Activated effector memory CD4-positive, alpha-beta T cell treated with anti-CD3 and anti-CD28 coated beads, Interleukin-2, amount 50 U/mL, for 16 hours (primary cell): Measurements from ENCODE around the gene LILRA6.
A peak's percentile ranks its signal among the peaks of the same experiment; 100 is the strongest.
"Not testable (repeated sequence)": the region's sequence is repeated elsewhere in the genome, so short reads cannot be mapped to it uniquely, and the experiment has no call there.

Source experiments
- DNase-seq: peaks from one replicate; pipeline ENCODE4 v3.0.0-alpha.2; 2020

The LILRA6 gene

GRCh38 chr19:54262066-54262465 is 19.5 kb upstream of the LILRA6 start:
- DNase-seq: no peak

- DNase-seq: no peak
These were observed 14.5 kb upstream of the LILRA6 start, which contains the start of gene LILRB5 for GRCh38 chr19:54257116-54257480. TSS of gene LILRB5 (minus strand) at chr19:54257273. CDS start at chr19:54257193, 80 bp downstream.

GRCh38 chr19:54256250-54257115 is 13.9 kb upstream of the LILRA6 start:
- no peak for DNase-seq

DNA sequence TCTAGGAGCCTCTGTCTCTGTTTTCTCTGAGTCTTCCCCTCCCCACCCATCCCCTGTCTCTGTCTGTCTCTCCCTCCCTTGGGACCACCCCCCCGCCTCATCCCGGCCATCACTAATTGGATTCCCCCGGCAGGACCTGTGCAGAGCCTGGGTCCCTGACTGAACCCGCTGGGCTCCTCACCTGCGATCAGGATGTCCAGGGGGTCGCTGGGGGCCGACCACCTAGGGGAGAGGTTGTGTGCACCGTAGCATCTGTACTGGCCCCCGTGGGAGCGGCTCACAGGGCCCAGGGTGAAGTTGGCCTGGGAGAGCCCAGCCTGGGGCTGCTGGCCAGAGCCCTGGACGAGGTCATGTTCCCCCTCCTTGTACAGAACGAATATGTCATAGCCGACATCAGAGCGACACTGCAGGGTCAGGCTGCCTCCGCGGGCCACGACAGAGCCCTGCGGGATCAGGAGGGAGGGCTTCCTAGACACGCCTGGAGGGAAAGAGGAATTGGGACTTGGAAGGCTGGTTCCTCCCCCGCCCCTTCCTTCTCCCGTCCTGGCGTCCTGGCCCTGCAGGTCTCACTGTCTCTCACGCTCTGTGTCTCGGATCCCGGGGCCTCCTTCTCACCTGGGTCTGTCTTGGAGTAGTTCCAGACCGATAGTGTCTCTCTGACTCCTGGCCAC is 12.7 kb upstream of the LILRA6 start:
- no peak for DNase-seq

DNA sequence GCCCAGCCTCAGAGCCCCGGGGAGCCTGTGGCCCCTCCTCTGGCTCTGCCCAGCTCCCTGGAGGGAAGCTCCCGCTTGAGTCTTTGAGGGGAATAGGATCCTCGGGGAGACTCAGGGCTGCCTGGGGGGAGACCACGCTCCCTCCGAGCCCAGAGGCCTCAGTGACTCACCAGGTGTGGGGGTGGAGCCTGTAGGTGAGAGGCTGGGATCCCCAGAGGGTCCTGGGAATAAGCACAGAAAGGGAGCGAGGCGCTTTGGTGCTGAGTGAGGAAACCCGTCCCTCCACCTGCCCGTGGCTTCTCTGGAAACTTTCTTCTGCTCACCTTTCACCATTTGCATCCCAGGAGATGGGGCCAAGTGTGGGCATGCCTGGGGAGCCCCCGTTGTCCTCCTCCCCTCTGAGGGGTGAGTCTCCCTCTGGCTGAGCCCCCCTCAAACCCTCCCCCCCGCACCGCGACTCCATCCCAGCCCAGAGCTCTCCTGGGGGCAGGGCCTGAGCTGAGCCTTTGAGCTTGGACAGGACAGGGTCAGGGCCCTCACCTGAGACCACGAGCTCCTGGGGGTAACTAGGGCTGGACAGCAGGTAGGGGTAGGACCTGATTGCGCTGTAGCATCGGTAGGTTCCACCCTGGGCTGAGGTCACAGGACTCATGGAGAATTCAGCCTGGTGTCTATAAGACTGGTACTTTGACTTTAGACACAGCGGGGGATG is 11.8 kb upstream of the LILRA6 start:
- no peak for DNase-seq

DNA sequence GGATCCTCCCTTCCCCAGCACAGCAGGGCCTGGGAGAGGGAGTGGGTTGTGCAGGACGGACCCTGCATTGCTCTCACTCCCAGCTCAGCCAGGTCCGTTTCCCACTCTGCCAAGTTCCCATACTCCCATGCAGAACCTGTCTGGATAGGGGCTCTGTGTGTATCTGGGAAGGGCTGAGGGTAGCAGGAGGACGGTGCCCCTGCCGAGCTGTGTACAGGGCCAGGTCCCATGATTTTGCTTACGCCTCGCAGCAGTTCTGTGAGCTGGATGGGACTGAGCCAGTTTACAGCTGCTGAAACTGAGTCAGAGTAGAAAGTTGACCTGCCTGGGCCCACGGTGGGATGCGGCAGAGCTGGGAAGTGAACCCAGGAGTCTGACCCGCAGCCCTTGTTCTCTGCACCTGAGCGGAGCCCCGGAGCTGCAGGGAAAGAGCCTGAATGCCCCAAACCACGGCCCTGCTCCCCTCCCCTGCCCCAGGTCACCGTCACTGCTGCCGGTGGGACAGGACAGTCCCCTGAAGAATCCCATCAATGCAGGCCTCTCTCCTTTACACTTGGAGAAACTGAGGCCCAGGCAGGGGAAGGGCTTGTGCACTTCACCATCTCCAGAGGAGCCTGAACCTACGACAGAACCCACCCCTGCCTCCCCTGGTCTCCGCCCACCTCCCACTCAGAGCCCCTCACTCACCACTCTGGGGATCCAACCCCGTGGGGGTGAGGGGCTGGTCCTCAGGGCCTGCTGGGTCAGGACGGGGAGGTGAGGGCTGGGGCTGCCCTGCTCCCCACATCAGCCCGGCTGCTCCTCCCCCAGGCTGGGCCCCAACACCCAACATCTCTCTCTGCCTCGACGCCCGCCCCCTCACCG is 11.0 kb upstream of the LILRA6 start:
- DNase-seq: no peak

DNA sequence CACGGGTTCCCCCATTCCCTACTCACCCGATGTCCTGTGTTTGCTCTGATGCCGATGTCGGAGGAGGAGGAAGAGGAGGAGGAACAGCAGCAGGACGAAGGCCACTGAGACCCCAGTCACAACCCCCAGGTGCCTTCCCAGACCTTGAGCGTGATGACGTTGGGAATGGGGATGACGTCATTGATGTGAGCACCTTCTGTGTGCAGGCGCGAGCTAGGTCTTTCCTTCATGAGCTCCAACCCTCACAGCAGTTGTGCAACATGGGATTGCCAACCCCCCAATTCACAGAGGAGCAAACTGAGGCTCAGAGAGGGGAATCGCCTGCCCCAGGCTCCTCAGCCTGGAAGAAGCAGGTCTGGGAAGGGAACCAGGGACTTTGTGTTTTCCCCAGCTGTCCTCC is 10.3 kb upstream of the LILRA6 start:
- DNase-seq: no peak

DNA sequence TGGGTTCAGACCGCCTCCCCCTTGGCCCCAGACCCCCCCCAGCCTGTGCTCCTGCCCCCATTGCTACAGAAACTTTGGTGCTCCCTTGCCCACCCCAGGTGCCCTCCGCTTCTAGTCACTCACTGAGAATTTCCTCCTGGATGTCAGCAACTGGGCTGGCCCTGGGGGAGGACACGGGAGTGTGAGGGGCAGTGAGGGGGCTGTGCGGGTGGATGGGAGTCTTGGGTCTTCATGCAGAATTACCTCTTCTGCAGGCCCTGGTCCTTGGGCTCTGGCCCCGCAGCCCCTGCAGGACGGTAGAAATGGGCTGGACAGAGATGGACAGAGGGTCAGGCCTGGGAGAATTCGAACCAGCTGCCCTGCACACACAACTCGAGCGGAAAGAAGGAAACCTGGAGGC is 9.7 kb upstream of the LILRA6 start:
- DNase-seq: no peak

DNA sequence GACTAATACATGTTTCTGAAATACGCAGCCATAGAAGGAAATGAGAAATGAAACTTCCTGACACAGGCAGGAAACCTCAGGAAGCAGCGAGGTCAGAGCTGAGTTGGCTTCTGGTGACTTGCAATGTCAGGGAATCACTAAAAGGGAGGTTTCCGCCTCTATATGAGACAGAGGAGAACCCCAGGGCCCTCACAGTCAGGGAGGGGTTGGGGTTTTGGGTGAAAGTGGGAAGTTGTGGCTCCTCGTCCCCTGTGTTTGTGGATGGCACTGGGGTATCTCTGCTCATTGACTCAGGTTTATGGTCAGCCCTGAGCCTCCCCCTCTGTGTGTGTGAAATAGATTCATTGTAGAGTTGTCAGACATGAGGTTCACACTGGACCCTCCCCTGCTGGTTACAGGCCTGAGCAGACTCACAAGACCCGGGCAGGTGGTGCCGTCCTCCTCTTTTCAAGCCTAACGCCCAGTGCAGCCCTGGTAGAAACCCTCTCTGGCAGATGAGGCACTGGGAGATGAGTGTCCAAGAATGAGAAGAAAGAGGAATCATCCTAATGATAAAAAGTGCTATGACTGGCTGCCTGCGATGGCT is 5.5 kb upstream of the LILRA6 start:
- DNase-seq: peak; percentile 67

- DNase-seq: no peak
These were observed 4.7 kb upstream of the LILRA6 start for GRCh38 chr19:54247106-54247930.

DNA sequence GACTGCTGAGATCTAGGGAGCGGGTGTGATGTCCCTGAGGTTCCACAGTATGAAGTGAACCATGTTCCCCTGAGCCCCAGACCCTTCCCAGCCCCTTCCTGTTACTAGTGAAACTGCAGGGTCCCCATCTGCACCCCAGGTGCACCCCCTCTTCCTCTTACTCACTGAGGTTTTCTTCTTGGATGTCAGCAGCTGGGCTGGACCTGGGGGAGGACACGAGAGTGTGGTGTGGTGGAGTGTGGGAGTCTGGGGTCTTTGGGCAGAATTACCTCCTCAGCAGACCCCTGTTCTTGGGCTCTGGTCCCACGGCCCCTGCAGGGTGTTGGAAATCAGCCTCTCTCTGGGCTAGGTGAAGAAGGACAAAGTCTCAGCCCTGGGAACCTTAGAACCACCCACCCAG is 3.3 kb upstream of the LILRA6 start:
- DNase-seq: no peak

- not testable (repeated sequence) for DNase-seq
These were observed 1.2 kb upstream of the LILRA6 start for GRCh38 chr19:54243809-54244208.

- DNase-seq: not testable (repeated sequence)
These were observed 356 bp downstream of the LILRA6 start for GRCh38 chr19:54242234-54242633.

- not testable (repeated sequence) for DNase-seq
These were observed 1.9 kb downstream of the LILRA6 start for GRCh38 chr19:54240372-54241336.

DNA sequence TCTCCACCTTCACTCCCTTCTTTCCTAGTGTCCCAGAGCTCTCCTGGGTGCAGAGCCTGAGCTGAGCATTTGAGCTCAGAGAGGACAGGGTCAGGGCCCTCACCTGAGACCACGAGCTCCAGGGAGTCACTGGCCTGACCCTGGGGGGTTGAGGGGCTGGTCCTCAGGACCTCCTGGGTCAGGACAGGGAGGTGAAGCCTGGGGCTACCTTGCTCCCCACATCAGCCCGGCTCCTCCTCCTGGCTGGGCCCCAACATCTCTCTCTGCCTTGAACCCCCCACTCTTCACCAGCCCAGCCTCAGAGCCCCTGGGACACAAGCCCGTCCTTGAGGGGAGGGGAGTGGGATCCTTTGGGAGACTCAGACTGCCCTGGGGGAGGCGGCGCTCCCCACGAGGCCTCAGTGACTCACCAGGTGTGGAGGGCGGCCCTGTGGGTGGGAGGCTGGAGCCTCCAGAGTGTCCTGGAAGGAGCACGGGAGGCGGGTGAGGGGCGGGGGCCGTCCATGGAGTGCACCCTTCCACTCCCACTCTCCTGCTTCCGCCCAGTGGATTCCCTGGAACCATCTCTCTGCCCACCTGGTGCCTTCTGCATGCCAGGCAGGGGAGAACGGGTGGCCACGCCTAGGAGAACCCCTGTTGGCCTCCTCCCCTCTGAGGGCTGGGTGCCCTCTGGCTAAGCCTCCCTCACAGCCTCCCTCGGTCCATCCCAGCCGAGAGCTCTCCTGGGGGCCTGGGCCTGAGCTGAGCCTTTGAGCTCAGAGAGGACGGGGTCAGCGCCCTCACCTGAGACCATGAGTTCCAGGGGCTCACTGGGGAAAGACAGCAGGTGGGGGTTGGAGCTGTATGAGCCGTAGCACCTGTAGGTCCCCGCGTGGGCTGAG is 2.9 kb downstream of the LILRA6 start:
- DNase-seq: not testable (repeated sequence)

DNA sequence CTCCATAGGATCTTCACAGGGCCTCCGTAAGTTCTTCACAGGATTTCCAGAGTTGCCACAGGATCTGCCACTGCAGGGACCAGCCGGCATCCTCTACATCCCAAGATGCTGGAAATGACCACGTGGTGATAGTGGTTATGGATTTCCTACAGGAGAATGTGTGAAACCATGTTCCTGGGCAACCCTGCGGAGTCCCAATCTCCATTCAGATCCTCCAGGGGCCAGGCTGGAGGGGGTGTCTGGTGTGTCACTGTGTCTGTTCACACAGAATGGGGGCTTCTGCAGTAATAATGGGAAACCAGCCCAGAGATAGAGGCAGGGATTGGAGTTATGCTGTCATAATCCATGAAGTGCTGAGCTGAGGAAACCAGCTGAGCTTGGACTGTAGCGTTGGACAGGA is 8.6 kb downstream of the LILRA6 start:
- no peak for DNase-seq

DNA sequence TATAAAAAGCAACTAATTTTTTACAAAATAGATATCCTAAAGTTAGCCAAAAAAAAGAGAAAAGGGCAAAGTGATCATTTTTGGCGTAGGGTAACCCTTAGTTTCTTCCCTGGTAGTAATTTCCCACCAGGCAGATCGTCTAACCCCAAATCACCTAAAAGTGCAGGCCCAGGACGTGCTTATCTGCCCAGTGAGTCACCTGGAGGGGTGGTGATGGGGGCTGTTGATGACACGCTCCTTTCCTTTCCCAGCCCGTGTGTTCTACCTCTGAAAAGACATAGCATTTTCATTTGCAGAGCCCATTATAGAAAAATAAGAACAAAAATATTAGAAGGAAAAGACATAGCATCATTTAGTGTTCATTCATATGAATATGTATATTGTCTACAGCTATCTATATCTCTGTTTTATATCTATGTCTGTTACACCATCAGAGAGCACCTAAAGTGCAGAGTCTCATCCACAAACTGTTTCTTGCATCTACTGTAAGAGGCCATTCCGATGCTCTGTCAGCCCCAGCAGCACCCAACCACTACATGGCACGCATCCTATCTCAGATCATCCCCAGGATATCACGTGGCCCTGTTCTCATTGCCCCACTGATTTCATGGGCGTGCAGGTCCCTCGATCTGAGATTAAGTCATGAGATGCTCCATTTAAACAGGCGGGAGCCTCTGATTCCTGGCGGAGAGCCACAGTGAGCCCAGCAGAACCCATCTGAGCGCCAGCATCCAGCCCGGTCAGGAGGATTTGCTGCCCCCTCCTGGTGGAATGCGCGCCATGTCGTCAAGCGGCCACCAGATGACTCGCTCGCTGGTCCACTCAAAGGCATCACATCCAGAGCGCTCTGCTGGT is 11.3 kb downstream of the LILRA6 start:
- DNase-seq: peak; percentile 94

DNA sequence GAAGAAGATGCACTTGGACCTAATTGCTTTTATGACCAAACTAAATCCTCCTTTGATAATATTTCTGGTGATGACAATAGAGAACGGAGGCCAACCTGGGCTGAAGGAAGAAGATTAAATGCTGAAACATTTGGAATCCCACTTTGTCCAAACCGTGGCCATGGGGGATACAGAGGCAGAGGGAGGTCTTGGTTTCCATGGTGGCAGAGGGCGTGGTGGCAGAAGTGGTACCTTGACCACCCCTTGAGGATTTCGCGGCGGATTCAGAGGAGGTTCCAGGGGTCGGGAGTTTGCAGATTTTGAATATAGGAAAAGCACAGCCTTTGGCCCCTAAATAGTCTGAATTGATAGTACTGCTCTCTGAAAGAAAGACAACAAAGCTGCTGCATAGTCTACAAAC is 12.6 kb downstream of the LILRA6 start:
- no peak for DNase-seq
